H1 (cell line): Measurements from ENCODE around the gene CBL. TPM values are rescaled to one million over a fixed set of nuclear protein-coding genes. Genes with fewer than 3 reads are reported as not detected.
A peak's percentile ranks its signal among the peaks of the same experiment; 100 is the strongest.

Source experiments
- BACH1 ChIP-seq: IDR thresholded peaks from 2 replicates; pipeline ENCODE4 v1.6.1; 2012; ENCODE audit warnings: low read length, improper control_type of control experiment
- BCL11A ChIP-seq, 2 experiments: IDR thresholded peaks; one replicate each; pipeline ENCODE4 v1.6.1; 2011; ENCODE audit warnings: low read depth in 2 of 2, low read length in 2 of 2, mild to moderate bottlenecking in 2 of 2
- BRCA1 ChIP-seq: IDR thresholded peaks from 2 replicates; pipeline ENCODE4 v1.6.1; 2012; ENCODE audit warnings: low read depth, low read length, improper control_type of control experiment
- CHD7 ChIP-seq: fragments of 300-600 bp; sonication (generic); IDR thresholded peaks from 2 replicates; pipeline ENCODE4 v1.7.1; 2012; ENCODE audit warnings: low read length, moderate library complexity, mild to moderate bottlenecking, inconsistent platforms; ENCODE audit not compliant: insufficient replicate concordance
- GTF2F1 ChIP-seq: IDR thresholded peaks from 2 replicates; pipeline ENCODE4 v1.6.1; 2012; ENCODE audit warnings: low read depth, low read length, improper control_type of control experiment, borderline replicate concordance
- HDAC2 ChIP-seq, 2 experiments: fragments of 300-600 bp in 1 of 2; sonication (generic) in 1 of 2; IDR thresholded peaks; 2 replicates each; pipeline ENCODE4 v1.6.1; 2011 to 2012; ENCODE audit warnings: low read depth in 2 of 2, low read length in 2 of 2, mild to moderate bottlenecking in 2 of 2, moderate library complexity in 2 of 2, borderline replicate concordance in 1 of 2, inconsistent platforms in 1 of 2
- JUND ChIP-seq: IDR thresholded peaks from 2 replicates; pipeline ENCODE4 v1.6.1; 2011; ENCODE audit warnings: mild to moderate bottlenecking, improper control_type of control experiment, low read length
- MAFK ChIP-seq: IDR thresholded peaks from 2 replicates; pipeline ENCODE4 v1.6.1; 2012; ENCODE audit warnings: low read depth, mild to moderate bottlenecking, improper control_type of control experiment, low read length
- SP2 ChIP-seq: IDR thresholded peaks from 2 replicates; pipeline ENCODE4 v1.6.1; 2012; ENCODE audit warnings: mild to moderate bottlenecking, low read length, inconsistent platforms
- TCF12 ChIP-seq: IDR thresholded peaks from 2 replicates; pipeline ENCODE4 v1.6.1; 2011; ENCODE audit warnings: low read depth, mild to moderate bottlenecking, low read length
- polyA plus RNA-seq, 7 experiments: library from polyadenylated mRNA; depleted of rRNA in 3 of 7; stranded (reverse) in 5 of 7; unstranded in 2 of 7; fragments of >200 nt in 5 of 7; fragments of 200-250 nt in 2 of 7; gene quantifications; 1 replicate in 5 of 7; 2 replicates in 1 of 7; 4 replicates in 1 of 7; pipeline versions ENCODE4 v1.2.1 to v1.2.3, GENCODE V29; 2011 to 2013; ENCODE audit warnings: missing spikeins in 2 of 7, mixed read lengths in 2 of 7
- total RNA-seq: library from RNA; stranded (reverse); fragmentation: NEBNext Ultra II Directional; extraction: Animal tissue kit (Norgen Biotek cat#: 25700); gene quantifications from 2 replicates; pipeline ENCODE4 v1.2.1, GENCODE V29; 2021

The CBL gene
- total and polyA plus RNA-seq, 2 of the 8 experiments (the other 6 are each of a cell fraction or from before 2014, with no cell fraction given): 23.1 to 57.8 TPM

DNA sequence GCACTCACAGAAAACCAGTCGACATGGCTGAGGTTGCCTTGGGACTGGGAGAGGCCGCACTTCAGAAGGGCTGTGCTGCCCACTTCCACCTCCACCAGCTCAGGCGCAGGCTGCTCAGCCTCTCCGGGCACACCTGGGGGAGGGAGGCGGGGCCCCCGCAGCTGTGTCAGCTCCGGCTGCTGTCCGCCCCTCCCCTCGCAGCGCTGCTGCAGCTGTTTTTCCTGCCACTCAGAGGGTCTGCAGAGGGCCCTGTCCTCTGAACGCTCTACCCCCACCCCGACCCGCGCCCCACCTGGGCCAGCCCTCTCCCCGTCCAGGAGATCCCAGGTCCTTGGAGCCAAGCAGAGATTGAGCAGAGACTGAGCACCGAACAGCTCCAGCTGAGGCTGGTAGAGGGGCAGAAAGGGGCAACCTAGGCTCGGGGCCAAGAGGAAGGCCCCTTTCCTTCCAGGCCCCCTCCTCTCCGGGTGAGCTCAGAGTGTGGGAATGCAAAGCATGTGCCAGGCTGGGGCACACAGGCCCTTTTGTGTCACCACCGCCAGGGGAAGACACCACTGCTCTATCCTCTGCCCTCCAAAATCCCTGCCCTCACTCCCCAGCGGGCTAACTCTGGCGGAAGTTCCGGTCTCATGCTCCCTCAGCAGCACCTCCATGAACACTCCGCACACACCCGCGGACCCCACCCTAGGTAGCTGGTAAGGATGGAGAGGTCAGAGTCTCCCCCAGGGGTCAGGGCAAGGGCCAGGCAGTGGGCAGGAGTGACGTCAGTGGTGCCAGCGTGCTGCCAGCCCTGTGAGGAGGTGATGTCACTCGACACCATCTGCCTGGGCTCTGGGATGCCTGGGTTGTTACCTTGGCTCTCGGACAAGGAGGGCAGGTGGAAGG lies 109.2 kb downstream of the CBL start (continued):
- no peak for TF ChIP-seq GTF2F1
- no peak for TF ChIP-seq HDAC2 (IDR thresholded peaks at IDR 0.05; ENCODE audit: borderline replicate concordance in 1 of 2, low read depth in 2 of 2, low read length in 2 of 2)
- no peak for TF ChIP-seq BCL11A (IDR thresholded peaks at IDR 0.05; ENCODE audit: low read depth in 2 of 2, low read length in 2 of 2)
- no peak for TF ChIP-seq BRCA1
- TF ChIP-seq MAFK: no peak
- TF ChIP-seq TCF12: no peak
- TF ChIP-seq SP2: no peak
- TF ChIP-seq CHD7: no peak
- TF ChIP-seq JUND: peak; percentile 81
- no peak for TF ChIP-seq BACH1
